OCI-LY3 (cell line): ENCODE measurements around the gene SLC9A7.

Experiments
- CTCF ChIP-seq: fragments of 200-600, 300-600 bp; sonication (generic); IDR thresholded peaks from 2 replicates; pipeline ENCODE4 v1.5.1; 2014; ENCODE audit warnings: antibody characterized with exemption, low read length, low read depth
- EZH2phosphoT487 ChIP-seq: fragments of 200-600 bp; shearing (Covaris generic); IDR thresholded peaks from 2 replicates; pipeline ENCODE4 v1.6.1; 2018; ENCODE audit warnings: antibody characterized with exemption, mixed run types, low read depth

- TF ChIP-seq EZH2phosphoT487 (no peak), CTCF (no peak)
Measured at GRCh38 chrX:46587158-46587557, 171.8 kb downstream of the SLC9A7 start.
